ENCODE measurements around the gene TRHDE. TPM values are rescaled to one million over a fixed set of nuclear protein-coding genes. Genes with fewer than 3 reads are reported as not detected.

Gene TRHDE
- total RNA-seq, 1 experiment from 2014 or later: 1.9 TPM

GRCh38 chr12:72485017-72485701 lies 213.0 kb downstream of the TRHDE start:
- intact Hi-C loops (cut with micrococcal nuclease; ENCODE audit: unreplicated experiment): no loop called here
- Histone ChIP-seq H3K4me1 (ENCODE audit: control insufficient read depth, insufficient read depth, low read length) (no peaks in the 10 kb centered on the region), H3K27ac (ENCODE audit: low read length) (no peak overlapping the region), H3K9me3 (ENCODE audit: control insufficient read depth, insufficient read depth, low read depth, low read length) (no peaks in the 10 kb centered on the region), H3K36me3 (ENCODE audit: control insufficient read depth, insufficient read depth, low read length) (no peaks in the 10 kb centered on the region), H3K27me3 (ENCODE audit: control insufficient read depth, insufficient read depth, low read length) (no peaks in the 10 kb centered on the region), H3K4me3 (ENCODE audit: low read depth in 2 of 2, low read length in 2 of 2) (no peak overlapping the region)
- POLR2A ChIA-PET: no interaction called here
- BruUV-seq (replicated peaks): no TSS peak
- in situ Hi-C loops (cut with HindIII; ENCODE audit: low pct_unique_long_range_greater_than_20kb, low sequenced_read_pairs): no loop called here
- ATAC-seq: no peak
- DNase-seq (ENCODE audit: low read depth, low spot score): no peak
- TF ChIP-seq POLR2AphosphoS5 (IDR thresholded peaks at IDR 0.05; ENCODE audit: low read depth, low read length): no peak
- no peak for TF ChIP-seq SIN3A (IDR thresholded peaks at IDR 0.05; ENCODE audit: borderline replicate concordance, insufficient read depth, low read depth, low read length)
- no peak for TF ChIP-seq REST (IDR thresholded peaks at IDR 0.05; ENCODE audit: insufficient read depth in 1 of 2, low read depth in 2 of 2, low read length in 1 of 2)
- no peak for TF ChIP-seq CTCF (IDR thresholded peaks at IDR 0.05)
- TF ChIP-seq TCF7L2 (IDR thresholded peaks at IDR 0.05; ENCODE audit: low read depth, low read length): no peak
- CTCF ChIA-PET: no interaction called here

- no TSS peak for BruUV-seq (replicated peaks)
- Histone ChIP-seq H3K36me3 (ENCODE audit: control insufficient read depth, insufficient read depth, low read length) (no peaks in the 10 kb centered on the region), H3K4me1 (ENCODE audit: control insufficient read depth, insufficient read depth, low read length) (no peaks in the 10 kb centered on the region), H3K27ac (ENCODE audit: low read length) (no peak overlapping the region), H3K4me3 (ENCODE audit: low read depth in 2 of 2, low read length in 2 of 2) (no peak overlapping the region), H3K27me3 (ENCODE audit: control insufficient read depth, insufficient read depth, low read length) (no peaks in the 10 kb centered on the region), H3K9me3 (ENCODE audit: control insufficient read depth, insufficient read depth, low read depth, low read length) (no peaks in the 10 kb centered on the region)
- POLR2A ChIA-PET: interaction anchor here (0.6 kb wide), 1 partner anchor 38 kb away, joined by 3 read pairs; no protein-coding TSS in a partner anchor
- CTCF ChIA-PET: no interaction called here
- in situ Hi-C loops (cut with HindIII; ENCODE audit: low pct_unique_long_range_greater_than_20kb, low sequenced_read_pairs): no loop called here
- intact Hi-C loops (cut with micrococcal nuclease; ENCODE audit: unreplicated experiment): no loop called here
- ATAC-seq (no peak), DNase-seq (ENCODE audit: low read depth, low spot score) (no peak)
- TF ChIP-seq CTCF (IDR thresholded peaks at IDR 0.05) (no peak), REST (IDR thresholded peaks at IDR 0.05; ENCODE audit: insufficient read depth in 1 of 2, low read depth in 2 of 2, low read length in 1 of 2) (no peak), SIN3A (IDR thresholded peaks at IDR 0.05; ENCODE audit: borderline replicate concordance, insufficient read depth, low read depth, low read length) (no peak), TCF7L2 (IDR thresholded peaks at IDR 0.05; ENCODE audit: low read depth, low read length) (no peak), POLR2AphosphoS5 (IDR thresholded peaks at IDR 0.05; ENCODE audit: low read depth, low read length) (no peak)
Observed at GRCh38 chr12:72491426-72491825, 219.3 kb downstream of the TRHDE start.

Measured in Panc1 (cell line).